GM12872 (cell line): ENCODE results near the gene PGRMC1.

Experiments
- TF ChIP-seq, protein P1 (sequence below): IDR thresholded peaks from 3 replicates; pipeline ENCODE4 v1.5.1; 2011; ENCODE audit warnings: low read depth, mild to moderate bottlenecking, low read length, moderate library complexity; ENCODE audit not compliant: insufficient read depth

The PGRMC1 gene

GRCh38 chrX:119236623-119237561, 807 bp downstream of the PGRMC1 start:
- TF ChIP-seq, protein P1, sequence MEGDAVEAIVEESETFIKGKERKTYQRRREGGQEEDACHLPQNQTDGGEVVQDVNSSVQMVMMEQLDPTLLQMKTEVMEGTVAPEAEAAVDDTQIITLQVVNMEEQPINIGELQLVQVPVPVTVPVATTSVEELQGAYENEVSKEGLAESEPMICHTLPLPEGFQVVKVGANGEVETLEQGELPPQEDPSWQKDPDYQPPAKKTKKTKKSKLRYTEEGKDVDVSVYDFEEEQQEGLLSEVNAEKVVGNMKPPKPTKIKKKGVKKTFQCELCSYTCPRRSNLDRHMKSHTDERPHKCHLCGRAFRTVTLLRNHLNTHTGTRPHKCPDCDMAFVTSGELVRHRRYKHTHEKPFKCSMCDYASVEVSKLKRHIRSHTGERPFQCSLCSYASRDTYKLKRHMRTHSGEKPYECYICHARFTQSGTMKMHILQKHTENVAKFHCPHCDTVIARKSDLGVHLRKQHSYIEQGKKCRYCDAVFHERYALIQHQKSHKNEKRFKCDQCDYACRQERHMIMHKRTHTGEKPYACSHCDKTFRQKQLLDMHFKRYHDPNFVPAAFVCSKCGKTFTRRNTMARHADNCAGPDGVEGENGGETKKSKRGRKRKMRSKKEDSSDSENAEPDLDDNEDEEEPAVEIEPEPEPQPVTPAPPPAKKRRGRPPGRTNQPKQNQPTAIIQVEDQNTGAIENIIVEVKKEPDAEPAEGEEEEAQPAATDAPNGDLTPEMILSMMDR, result no peak

GRCh38 chrX:119237562-119237942, 1.5 kb downstream of the PGRMC1 start:
- TF ChIP-seq, protein P1, result no peak

- TF ChIP-seq, protein P1, result no peak
Measured at GRCh38 chrX:119238557-119238956, 2.5 kb downstream of the PGRMC1 start.

- TF ChIP-seq, protein P1, result no peak
Measured at GRCh38 chrX:119240356-119240755, 4.3 kb downstream of the PGRMC1 start.

GRCh38 chrX:119247702-119248101, 11.6 kb downstream of the PGRMC1 start:
- TF ChIP-seq, protein P1, result no peak

- TF ChIP-seq, protein P1, result no peak
Measured at GRCh38 chrX:119249891-119250290, 13.8 kb downstream of the PGRMC1 start.

DNA sequence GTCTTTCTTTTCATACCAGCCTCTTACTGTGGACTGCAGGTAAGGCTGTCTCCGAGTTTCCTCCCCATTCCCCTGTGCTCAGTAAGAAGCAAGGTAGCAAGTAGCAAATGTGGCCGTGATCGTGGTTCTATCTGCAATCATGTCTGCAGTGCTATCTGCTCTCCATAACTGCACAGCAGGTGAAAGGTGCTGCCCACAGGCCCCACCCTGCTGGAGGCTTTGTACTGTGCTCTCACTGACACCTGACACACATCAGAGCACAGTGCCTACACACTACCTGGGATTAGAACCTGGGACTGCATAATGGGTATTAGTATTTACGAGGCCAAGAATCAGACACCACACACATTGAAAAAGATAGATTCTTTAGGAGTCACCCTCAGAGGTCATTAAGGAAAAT, 15.3 kb downstream of the PGRMC1 start:
- TF ChIP-seq, protein P1, result no peak
